Liver (tissue), 3 donors: Measurements from ENCODE around the gene CRADD.

Source experiments
- EGR1 ChIP-seq, 2 donors: IDR thresholded peaks; 2 replicates each; pipeline ENCODE4 v1.6.1; 2016 to 2018; ENCODE audit warnings: antibody characterized with exemption in 2 of 2, low read depth in 2 of 2
- JUND ChIP-seq, 2 donors: IDR thresholded peaks; 2 replicates each; pipeline ENCODE4 v1.6.1; 2016; ENCODE audit warnings: antibody characterized with exemption in 2 of 2
- NR2F2 ChIP-seq: IDR thresholded peaks from 2 replicates; pipeline ENCODE4 v1.6.1; 2016; ENCODE audit warnings: antibody characterized with exemption
- RAD21 ChIP-seq, 2 donors: IDR thresholded peaks; 2 replicates each; pipeline ENCODE4 v1.6.1; 2016; ENCODE audit warnings: antibody characterized with exemption in 2 of 2, mild to moderate bottlenecking in 2 of 2
- RXRA ChIP-seq, 2 donors: IDR thresholded peaks; 2 replicates each; pipeline ENCODE4 v1.6.1; 2017 to 2018; ENCODE audit warnings: antibody characterized with exemption in 2 of 2, mild to moderate bottlenecking in 1 of 2
- SP1 ChIP-seq: IDR thresholded peaks from 2 replicates; pipeline ENCODE4 v1.6.1; 2018; ENCODE audit warnings: antibody characterized with exemption, mild to moderate bottlenecking
- TAF1 ChIP-seq: conservative IDR thresholded peaks from 2 replicates; pipeline ENCODE4 v1.6.1; 2016; ENCODE audit warnings: antibody characterized with exemption, mild to moderate bottlenecking
- YY1 ChIP-seq: IDR thresholded peaks from 2 replicates; pipeline ENCODE4 v1.6.1; 2016; ENCODE audit warnings: antibody characterized with exemption, mild to moderate bottlenecking
- TF ChIP-seq, protein P1 (sequence below): IDR thresholded peaks from 2 replicates; pipeline ENCODE4 v1.6.1; 2016; ENCODE audit warnings: antibody characterized with exemption
- TF ChIP-seq, protein P2 (sequence below): fragments of 150-350 bp; IDR thresholded peaks from 2 replicates; pipeline ENCODE4 v1.5.1; 2017; ENCODE audit warnings: improper control_type of control experiment, low read depth, low read length; ENCODE audit not compliant: missing input control
- TF ChIP-seq, protein P3 (sequence below): IDR thresholded peaks from 2 replicates; pipeline ENCODE4 v1.6.1; 2016; ENCODE audit warnings: antibody characterized with exemption, mild to moderate bottlenecking
- TF ChIP-seq, protein P4 (sequence below): IDR thresholded peaks from 2 replicates; pipeline ENCODE4 v1.6.1; 2016; ENCODE audit warnings: antibody characterized with exemption
- TF ChIP-seq, protein P5 (sequence below): IDR thresholded peaks from 2 replicates; pipeline ENCODE4 v1.6.1; 2016; ENCODE audit warnings: antibody characterized with exemption
- donor health status: healthy.
- donor health status: healthy.

DNA sequence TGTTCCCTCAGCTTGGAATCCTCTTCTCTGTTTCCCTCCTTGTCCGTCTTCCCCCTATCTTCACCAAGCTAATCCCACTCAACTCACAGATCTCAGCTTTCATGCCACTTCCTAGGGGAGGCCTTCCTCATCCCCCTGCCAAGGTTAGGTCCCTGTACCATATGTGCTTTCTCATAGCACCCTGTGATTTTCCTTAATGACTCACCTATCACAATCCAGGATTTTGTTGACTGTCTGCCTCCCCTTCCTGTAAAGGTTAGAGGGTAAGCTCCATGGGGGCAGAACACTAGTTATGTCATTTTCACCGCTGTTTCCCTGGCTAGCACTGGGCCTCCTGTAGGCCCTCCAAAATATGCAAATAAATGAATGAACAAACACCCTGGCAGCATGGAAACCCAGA is 57.6 kb downstream of the CRADD start:
- TF ChIP-seq, protein P1, sequence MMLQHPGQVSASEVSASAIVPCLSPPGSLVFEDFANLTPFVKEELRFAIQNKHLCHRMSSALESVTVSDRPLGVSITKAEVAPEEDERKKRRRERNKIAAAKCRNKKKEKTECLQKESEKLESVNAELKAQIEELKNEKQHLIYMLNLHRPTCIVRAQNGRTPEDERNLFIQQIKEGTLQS, result no peak
- TF ChIP-seq SP1, result no peak
- TF ChIP-seq, protein P2, sequence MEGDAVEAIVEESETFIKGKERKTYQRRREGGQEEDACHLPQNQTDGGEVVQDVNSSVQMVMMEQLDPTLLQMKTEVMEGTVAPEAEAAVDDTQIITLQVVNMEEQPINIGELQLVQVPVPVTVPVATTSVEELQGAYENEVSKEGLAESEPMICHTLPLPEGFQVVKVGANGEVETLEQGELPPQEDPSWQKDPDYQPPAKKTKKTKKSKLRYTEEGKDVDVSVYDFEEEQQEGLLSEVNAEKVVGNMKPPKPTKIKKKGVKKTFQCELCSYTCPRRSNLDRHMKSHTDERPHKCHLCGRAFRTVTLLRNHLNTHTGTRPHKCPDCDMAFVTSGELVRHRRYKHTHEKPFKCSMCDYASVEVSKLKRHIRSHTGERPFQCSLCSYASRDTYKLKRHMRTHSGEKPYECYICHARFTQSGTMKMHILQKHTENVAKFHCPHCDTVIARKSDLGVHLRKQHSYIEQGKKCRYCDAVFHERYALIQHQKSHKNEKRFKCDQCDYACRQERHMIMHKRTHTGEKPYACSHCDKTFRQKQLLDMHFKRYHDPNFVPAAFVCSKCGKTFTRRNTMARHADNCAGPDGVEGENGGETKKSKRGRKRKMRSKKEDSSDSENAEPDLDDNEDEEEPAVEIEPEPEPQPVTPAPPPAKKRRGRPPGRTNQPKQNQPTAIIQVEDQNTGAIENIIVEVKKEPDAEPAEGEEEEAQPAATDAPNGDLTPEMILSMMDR, result no peak
- TF ChIP-seq TAF1, result no peak
- no peak for TF ChIP-seq RXRA (IDR thresholded peaks at IDR 0.05)
- TF ChIP-seq, protein P3, sequence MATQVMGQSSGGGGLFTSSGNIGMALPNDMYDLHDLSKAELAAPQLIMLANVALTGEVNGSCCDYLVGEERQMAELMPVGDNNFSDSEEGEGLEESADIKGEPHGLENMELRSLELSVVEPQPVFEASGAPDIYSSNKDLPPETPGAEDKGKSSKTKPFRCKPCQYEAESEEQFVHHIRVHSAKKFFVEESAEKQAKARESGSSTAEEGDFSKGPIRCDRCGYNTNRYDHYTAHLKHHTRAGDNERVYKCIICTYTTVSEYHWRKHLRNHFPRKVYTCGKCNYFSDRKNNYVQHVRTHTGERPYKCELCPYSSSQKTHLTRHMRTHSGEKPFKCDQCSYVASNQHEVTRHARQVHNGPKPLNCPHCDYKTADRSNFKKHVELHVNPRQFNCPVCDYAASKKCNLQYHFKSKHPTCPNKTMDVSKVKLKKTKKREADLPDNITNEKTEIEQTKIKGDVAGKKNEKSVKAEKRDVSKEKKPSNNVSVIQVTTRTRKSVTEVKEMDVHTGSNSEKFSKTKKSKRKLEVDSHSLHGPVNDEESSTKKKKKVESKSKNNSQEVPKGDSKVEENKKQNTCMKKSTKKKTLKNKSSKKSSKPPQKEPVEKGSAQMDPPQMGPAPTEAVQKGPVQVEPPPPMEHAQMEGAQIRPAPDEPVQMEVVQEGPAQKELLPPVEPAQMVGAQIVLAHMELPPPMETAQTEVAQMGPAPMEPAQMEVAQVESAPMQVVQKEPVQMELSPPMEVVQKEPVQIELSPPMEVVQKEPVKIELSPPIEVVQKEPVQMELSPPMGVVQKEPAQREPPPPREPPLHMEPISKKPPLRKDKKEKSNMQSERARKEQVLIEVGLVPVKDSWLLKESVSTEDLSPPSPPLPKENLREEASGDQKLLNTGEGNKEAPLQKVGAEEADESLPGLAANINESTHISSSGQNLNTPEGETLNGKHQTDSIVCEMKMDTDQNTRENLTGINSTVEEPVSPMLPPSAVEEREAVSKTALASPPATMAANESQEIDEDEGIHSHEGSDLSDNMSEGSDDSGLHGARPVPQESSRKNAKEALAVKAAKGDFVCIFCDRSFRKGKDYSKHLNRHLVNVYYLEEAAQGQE, result no peak
- TF ChIP-seq RAD21 (IDR thresholded peaks at IDR 0.05), result no peak
- TF ChIP-seq, protein P4, sequence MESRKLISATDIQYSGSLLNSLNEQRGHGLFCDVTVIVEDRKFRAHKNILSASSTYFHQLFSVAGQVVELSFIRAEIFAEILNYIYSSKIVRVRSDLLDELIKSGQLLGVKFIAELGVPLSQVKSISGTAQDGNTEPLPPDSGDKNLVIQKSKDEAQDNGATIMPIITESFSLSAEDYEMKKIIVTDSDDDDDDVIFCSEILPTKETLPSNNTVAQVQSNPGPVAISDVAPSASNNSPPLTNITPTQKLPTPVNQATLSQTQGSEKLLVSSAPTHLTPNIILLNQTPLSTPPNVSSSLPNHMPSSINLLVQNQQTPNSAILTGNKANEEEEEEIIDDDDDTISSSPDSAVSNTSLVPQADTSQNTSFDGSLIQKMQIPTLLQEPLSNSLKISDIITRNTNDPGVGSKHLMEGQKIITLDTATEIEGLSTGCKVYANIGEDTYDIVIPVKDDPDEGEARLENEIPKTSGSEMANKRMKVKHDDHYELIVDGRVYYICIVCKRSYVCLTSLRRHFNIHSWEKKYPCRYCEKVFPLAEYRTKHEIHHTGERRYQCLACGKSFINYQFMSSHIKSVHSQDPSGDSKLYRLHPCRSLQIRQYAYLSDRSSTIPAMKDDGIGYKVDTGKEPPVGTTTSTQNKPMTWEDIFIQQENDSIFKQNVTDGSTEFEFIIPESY, result no peak
- TF ChIP-seq EGR1 (IDR thresholded peaks at IDR 0.05; ENCODE audit: low read depth in 2 of 2), result no peak
- TF ChIP-seq YY1, result no peak
- TF ChIP-seq JUND (IDR thresholded peaks at IDR 0.05), result no peak
- TF ChIP-seq, protein P5, sequence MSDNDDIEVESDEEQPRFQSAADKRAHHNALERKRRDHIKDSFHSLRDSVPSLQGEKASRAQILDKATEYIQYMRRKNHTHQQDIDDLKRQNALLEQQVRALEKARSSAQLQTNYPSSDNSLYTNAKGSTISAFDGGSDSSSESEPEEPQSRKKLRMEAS, result no peak
- no peak for TF ChIP-seq NR2F2
